ENCODE results near the gene TRMU. TPM values are rescaled to one million over a fixed set of nuclear protein-coding genes. Genes with fewer than 3 reads are reported as not detected.

TRMU gene
- total and polyA plus RNA-seq, 2 of the 4 experiments (the other 2 are of a cell fraction), result 19.0 to 36.4 TPM

DNA sequence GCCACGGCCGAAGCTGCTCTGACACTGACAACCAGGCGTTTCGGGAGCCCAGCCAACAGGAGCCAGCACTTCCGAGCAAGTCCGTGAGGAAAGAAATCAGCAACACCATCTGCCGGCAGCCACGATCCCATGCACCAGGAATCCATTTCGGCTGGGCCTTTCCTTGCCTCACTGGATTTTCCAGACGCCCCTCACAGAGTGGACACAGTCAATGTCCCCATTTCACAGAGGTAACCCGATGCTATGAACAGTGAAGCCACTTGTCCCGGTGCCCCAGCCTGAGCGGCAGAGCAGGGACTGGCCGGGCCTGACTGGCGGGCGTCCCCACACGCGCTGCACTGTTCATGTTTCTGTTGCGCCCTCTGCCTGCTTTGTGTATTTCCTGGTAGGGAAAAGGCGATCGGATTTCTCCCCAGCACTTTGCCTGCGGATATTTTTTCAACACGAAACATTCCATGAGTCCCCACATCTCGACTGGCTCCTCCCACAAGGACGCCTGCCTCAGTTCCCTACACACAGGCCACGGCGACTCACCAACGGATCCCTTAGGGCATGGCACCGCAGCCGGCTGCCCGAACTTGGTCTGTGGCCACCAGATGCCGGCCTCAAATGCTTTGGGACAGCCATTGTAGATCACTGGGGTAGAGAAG, 55.3 kb downstream of the TRMU start:
- 51% methylated on average over 11 of the region's 32 CpGs; no CpG with 5 or more reads in 1 of the 2 experiments for WGBS, 2 experiments (ENCODE audit: extremely low coverage in 2 of 2, insufficient read length in 1 of 2)
- Histone ChIP-seq H4K8ac (ENCODE audit: low read depth in 2 of 2, low read length in 2 of 2) (peak overlapping the region in 1 of 2 experiments; percentile 71; a peak in 1 of 4 replicates), H4K5ac (ENCODE audit: low read depth, low read length) (no peak overlapping the region), H2BK5ac (ENCODE audit: low read depth, low read length, poor library complexity, severe bottlenecking) (no peak overlapping the region), H4K91ac (ENCODE audit: insufficient read depth, low read depth, low read length) (no peak overlapping the region), H3K27ac (ENCODE audit: insufficient read depth, low read length) (no peak overlapping the region), H3K14ac (replicated peaks; ENCODE audit: low read depth, low read length) (no peak overlapping the region), H2AK5ac (ENCODE audit: low read depth, low read length) (no peak overlapping the region), H3K79me1 (ENCODE audit: low read depth in 1 of 2, low read length in 2 of 2) (no peaks in the 10 kb centered on the region), H3K4me1 (ENCODE audit: control insufficient read depth, insufficient read depth, low read length) (no peaks in the 10 kb centered on the region), H2BK15ac (ENCODE audit: low read depth, low read length) (no peak overlapping the region; the same call in 2 of the 3 replicates), H4K20me1 (ENCODE audit: insufficient read depth, low read length) (no peaks in the 10 kb centered on the region), H2BK20ac (ENCODE audit: low read depth, low read length) (no peak overlapping the region), H3K18ac (ENCODE audit: low read depth, low read length) (no peak overlapping the region), H3K36me3 (ENCODE audit: control insufficient read depth, insufficient read depth, low read length) (no peaks in the 10 kb centered on the region), H3K23ac (ENCODE audit: low read depth, low read length) (no peak overlapping the region), H3K4me3 (ENCODE audit: insufficient read depth, low read depth, low read length) (no peak overlapping the region), H2BK120ac (ENCODE audit: low read depth, low read length) (peak overlapping the region; percentile 47; the same call in 1 of the 2 replicates), H3K9me1 (ENCODE audit: insufficient read depth, low read length) (no peaks in the 10 kb centered on the region), H3K27me3 (ENCODE audit: control insufficient read depth, insufficient read depth, low read length) (no peaks in the 10 kb centered on the region; the same call in 1 of the 2 replicates), H3K9me3 (ENCODE audit: control insufficient read depth, insufficient read depth, low read length) (no peaks in the 10 kb centered on the region), H3K4me2 (ENCODE audit: low read depth, low read length) (peak overlapping the region; percentile 65), H2AK9ac (replicated peaks; ENCODE audit: low read depth, low read length, poor library complexity) (peak overlapping the region; percentile 23), H3K4ac (ENCODE audit: low read depth, low read length) (no peak overlapping the region), H3K56ac (ENCODE audit: extremely low read depth, insufficient read depth, low read length) (peak overlapping the region; percentile 10), H3K9ac (ENCODE audit: low read depth, low read length) (no peak overlapping the region), H2AFZ (replicated peaks; ENCODE audit: low read length, poor library complexity) (peak overlapping the region; percentile 85)
- intact Hi-C loops (cut with micrococcal nuclease) (loop anchor here (10.0 kb wide), 1 partner anchor 134 kb away; no protein-coding TSS in a partner anchor), dilution Hi-C loops (cut with HindIII; ENCODE audit: low sequenced_read_pairs, unreplicated experiment) (no loop called here), in situ Hi-C loops (cut with MboI; ENCODE audit: low sequenced_read_pairs) (no loop called here)
- POLR2A ChIA-PET (ENCODE audit: unreplicated experiment), result no interaction called here
- ATAC-seq (ENCODE audit: low read depth) (peak; percentile 90), DNase-seq (peak; percentile 65)
- BruUV-seq (replicated peaks), result no TSS peak
- CTCF ChIA-PET, result interaction anchor here (1.7 kb wide), 1 partner anchor 23 kb away, joined by 10 read pairs; no protein-coding TSS in a partner anchor
- TF ChIP-seq, protein P1, sequence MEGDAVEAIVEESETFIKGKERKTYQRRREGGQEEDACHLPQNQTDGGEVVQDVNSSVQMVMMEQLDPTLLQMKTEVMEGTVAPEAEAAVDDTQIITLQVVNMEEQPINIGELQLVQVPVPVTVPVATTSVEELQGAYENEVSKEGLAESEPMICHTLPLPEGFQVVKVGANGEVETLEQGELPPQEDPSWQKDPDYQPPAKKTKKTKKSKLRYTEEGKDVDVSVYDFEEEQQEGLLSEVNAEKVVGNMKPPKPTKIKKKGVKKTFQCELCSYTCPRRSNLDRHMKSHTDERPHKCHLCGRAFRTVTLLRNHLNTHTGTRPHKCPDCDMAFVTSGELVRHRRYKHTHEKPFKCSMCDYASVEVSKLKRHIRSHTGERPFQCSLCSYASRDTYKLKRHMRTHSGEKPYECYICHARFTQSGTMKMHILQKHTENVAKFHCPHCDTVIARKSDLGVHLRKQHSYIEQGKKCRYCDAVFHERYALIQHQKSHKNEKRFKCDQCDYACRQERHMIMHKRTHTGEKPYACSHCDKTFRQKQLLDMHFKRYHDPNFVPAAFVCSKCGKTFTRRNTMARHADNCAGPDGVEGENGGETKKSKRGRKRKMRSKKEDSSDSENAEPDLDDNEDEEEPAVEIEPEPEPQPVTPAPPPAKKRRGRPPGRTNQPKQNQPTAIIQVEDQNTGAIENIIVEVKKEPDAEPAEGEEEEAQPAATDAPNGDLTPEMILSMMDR (conservative IDR thresholded peaks at IDR 0.05; ENCODE audit: low read depth, low read length), result peak; percentile 59
- peak; percentile 46 for TF ChIP-seq SMC3 (IDR thresholded peaks at IDR 0.05; ENCODE audit: low read depth, low read length)
- no peak for TF ChIP-seq RFX5 (IDR thresholded peaks at IDR 0.05; ENCODE audit: low read depth, low read length)
- no peak for TF ChIP-seq RCOR1 (IDR thresholded peaks at IDR 0.05; ENCODE audit: insufficient replicate concordance, low read length)
- TF ChIP-seq MAFK (IDR thresholded peaks at IDR 0.05; ENCODE audit: low read depth, low read length), result no peak
- peak; percentile 53 for TF ChIP-seq RAD21 (IDR thresholded peaks at IDR 0.05; ENCODE audit: low read length)
- no peak for TF ChIP-seq POLR2A (IDR thresholded peaks at IDR 0.05; ENCODE audit: low read depth, low read length)
- no peak for TF ChIP-seq FOS (IDR thresholded peaks at IDR 0.05; ENCODE audit: low read depth, low read length)
- TF ChIP-seq, protein P2, sequence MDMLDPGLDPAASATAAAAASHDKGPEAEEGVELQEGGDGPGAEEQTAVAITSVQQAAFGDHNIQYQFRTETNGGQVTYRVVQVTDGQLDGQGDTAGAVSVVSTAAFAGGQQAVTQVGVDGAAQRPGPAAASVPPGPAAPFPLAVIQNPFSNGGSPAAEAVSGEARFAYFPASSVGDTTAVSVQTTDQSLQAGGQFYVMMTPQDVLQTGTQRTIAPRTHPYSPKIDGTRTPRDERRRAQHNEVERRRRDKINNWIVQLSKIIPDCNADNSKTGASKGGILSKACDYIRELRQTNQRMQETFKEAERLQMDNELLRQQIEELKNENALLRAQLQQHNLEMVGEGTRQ (IDR thresholded peaks at IDR 0.05; ENCODE audit: low read depth, low read length), result no peak
- no peak for TF ChIP-seq CEBPB (IDR thresholded peaks at IDR 0.05; ENCODE audit: low read depth, low read length)
- no peak for TF ChIP-seq BHLHE40 (IDR thresholded peaks at IDR 0.05; ENCODE audit: low read depth, low read length)
